Activated CD4-positive, CD25-positive, alpha-beta regulatory T cell (primary cell): ENCODE data around the gene CD6.

Experiments
- DNase-seq, 4 experiments: peaks; one replicate each; lab custom pipeline; 2025; lab: John Stamatoyannopoulos, UW

Gene CD6

DNA sequence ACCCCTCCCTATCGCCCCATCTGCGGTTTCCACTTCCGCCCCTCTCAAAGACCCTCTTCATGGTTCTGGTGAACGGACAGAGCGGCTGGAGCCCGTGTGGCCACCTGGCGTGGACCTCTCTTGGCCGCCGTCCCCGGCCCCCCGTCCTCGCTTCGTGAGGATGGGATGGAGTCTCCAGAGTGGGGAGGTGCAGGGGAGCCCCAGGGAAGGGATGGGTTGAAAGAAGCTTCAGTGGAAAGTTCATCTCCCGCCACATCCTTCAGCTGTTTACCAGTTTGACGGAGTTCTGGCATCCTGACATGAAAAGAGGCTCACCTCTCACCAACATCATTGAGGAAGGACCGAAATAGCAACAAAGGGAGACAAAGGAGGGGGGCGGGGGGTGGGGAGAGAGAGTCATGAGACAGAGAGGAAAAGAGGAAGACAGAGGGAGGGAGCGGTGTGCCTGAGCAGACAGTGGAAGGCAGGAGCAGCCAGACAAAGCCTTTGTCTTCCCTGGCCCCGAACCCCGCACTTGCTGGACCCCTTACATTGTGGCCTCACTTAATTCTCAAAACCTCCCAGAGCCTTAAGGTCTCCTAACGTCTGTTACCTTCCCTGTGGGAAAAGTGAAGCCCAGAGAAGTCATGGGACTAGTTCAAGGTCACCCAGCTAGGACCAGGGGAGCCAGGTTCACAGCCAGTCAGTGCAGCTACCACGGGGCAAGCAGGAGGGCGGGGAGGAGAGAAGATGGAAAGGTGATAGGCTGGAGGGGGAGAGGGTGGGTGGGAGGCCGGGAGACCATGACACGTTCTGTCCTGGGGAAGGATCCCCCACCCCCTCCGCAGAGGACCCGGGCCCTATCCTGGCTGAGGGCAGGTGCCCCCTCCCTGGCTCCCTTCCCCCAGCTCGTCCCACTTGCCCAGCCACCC lies 54.9 kb downstream of the CD6 start:
- no peak for DNase-seq

DNA sequence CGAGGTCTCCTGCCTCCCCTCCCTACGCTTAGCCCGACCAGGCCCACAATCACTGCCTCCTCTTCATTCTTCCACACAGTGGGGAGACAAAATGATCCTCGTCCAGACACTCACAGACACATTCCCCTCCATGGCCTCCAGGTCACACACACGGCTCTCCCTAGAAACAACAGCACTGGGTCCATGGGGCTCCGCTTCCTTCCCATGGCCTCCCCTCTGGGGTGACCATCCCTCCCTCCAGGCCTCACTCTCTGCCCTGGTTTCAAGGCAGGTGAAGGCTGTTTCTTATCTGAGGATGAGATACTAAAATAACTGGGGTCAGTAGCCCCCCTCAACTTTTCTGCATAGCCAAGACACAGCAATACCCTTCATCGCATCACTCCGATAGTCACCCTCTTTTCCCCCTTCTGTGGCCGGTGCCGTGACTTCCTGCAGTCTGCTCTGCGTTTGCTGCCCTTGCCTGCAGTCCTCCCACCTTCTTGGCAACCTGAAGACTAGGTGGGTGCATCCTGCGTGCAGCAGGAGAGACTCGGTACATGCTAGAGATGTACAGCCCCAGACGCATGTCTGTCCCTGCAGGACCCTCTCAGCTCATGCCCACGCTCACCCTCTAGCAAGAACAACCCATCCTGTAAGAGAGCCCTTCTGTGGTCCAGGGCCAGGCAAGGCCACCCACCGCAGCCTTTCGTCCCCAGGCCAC lies 55.8 kb downstream of the CD6 start:
- no peak for DNase-seq

DNA sequence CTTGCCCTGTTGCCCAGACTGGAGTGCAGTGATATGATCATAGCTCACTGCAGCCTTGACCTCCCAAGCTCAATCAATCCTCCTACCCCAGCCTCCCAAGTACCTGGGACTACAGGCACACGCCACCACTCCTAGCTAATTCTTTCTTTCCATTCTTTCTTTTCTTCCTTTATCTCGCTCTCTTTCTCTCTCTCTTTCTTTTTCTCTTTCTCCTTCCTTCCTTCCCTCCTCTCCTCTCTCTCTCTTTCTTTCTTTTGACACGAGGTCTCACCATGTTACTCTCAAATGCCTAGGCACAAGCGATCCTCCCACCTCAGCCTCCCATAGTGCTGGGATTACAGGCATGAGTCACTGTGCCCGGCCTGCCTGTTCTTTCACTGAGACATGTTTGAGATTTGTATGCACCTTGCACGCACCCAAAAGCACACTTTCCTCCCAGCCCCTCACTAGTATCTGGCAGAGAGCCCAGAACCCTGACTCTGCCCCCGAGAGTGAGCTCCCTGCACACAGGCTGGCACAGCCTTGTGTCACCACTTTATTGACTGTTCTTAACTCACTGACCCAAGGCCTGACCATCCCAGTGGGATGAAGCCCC lies 56.8 kb downstream of the CD6 start:
- DNase-seq, result peak in 2 of 4 experiments; percentile 19 to 25

DNA sequence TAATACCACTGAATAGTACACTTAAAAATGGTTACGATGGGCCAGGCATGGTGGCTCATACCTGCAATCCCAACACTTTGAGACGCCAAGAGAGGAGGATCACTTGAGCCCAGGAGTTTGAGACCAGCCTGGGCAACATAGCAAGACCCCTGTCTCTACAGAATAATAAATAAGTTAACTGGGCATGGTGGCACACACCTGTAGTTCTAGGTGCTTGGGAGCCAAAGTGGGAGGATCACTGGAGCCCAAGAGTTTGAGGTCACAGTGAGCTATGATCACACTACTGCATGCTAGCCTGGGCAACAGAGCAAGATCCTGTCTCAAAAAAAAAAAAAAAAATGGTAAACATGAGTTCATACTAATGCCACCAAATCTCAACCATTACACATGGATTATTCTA lies 61.3 kb downstream of the CD6 start:
- no peak for DNase-seq

DNA sequence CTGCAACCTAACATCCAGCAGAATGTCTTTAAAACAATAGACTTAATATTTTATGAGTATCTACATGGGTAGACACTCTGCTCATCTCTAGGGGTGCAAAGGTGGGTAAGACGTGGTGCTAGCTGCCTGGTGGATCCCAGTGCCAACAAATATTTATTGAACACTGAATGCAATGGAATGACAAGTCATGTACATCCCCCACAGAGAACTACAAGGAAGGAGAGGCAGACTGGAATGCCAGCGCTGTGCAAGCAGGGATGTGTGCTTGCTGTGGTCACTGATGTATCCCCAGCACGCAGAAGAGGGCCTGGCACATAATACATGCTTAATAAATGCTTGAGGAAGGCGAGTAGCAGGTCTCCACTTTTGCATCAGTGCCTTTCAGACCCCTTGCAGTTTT lies 61.9 kb downstream of the CD6 start:
- DNase-seq, result no peak

DNA sequence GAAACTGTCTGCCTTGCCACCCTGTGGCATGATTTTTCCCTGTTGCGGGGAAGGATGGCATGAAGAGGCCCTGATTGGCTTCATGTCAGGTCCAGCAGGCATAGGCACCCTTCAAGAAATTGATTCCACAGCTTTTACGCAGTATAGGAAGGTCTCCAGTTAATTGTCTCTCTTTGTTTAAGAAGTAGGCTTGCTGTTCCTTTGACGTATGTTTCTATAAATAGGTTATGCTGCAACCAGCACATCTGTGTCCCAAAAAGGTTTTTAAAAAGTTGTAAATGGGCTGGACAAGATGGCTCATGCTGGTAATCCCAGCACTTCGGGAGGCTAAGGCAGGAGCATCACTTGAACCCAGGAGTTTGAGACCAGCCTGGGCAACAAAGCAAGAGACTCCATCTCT lies 62.6 kb downstream of the CD6 start:
- DNase-seq, result no peak

DNA sequence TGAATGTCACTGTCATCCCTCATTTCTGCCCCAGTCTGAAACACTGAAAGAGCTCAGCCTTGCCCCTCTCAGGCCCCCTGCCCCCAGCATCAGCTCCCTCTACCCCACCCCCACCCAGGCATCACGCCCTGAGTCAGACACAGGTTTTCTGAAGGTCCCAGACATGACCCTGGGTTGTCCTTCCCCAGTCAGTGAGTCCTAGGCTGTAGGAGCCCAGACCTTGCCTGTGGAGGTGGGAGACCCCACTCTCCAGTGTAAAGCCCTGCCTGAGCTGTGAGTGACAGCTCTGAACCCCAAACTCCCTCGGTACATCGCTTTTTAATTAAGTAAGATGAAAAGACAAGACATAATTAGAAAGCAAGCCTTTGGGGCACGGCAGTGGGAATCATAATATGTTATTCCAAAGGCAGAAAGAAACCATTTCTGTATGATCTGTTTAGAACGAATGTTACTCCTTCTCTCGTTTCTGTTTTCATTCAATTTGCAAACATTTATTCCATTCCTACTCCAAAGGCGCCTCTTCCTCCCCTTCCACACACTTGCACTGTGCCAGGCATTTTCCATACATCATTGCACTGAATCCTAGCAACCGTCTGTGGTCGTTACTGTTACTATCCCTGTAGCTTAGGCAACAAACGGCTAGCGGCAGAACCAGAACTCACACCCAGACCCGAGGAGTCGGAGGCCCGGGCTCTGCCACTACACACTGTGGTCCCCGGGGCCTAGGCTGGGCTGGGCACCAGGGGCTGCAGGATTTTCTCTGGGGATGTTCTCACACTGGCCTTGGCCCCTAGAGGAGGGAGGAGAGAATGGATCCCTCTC lies 63.4 kb downstream of the CD6 start:
- no peak for DNase-seq

DNA sequence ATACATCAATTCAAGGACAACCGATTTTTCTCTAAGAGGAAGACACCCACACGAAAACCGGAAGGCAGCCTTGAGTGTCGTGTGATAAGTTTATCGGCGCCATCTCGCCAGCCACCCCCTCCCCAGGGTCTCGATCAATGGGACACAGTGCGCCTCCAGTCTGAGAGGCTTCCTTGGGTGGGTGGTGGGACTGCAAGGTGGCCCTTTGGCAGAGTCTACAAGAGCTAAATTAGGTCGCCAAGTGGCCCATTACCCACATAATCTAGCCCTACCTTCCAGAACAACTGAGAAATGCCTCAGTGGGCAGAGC lies 64.0 kb downstream of the CD6 start:
- no peak for DNase-seq

DNA sequence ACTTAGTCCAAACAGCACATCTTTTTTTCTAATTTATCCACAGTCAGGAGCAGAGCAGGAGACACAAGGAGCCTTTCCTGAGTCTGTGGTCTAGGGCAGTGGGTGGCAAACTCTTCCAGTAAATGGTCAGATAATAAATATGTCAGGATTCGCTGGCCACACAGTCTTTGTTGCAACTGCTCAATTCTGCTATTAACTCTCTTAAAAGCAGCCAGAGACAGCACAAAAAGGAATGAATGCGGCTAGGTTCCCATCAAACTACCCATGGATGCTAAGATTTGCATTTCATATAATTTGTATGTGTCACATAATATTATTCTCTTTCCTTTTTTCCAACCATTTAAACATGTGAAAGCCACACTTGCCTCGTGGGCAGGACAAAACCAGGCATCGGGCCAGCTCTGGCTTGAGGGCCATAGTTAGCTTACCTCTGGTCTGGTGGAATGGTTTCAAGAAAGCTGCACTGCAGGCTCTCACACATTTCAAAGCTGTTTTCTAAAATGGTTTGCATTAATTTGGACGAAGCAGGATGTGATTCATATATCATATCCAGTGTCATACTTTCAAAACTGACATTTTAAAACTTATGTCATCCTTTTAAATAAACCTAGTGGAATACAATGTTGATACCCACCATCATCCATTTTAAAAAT lies 66.1 kb downstream of the CD6 start:
- no peak for DNase-seq

DNA sequence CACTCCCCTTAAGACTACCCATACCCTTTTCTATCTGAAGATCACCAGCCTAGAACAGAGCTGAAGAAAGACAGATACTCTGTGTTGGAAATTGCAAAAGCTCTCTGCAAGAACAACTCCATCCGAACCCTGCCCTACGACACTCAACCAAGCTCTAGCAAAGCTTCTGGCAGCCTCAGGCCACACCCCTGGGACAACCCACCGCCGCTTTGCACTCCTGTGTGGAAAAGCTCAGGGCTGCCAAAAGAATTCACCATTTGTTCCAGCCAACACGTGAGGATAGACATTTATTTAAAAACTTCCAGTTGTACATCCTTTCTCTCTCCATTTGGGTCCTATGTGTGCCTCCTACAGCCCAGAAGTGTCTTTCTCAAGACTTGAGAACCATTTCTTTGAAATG lies 68.4 kb downstream of the CD6 start:
- no peak for DNase-seq

DNA sequence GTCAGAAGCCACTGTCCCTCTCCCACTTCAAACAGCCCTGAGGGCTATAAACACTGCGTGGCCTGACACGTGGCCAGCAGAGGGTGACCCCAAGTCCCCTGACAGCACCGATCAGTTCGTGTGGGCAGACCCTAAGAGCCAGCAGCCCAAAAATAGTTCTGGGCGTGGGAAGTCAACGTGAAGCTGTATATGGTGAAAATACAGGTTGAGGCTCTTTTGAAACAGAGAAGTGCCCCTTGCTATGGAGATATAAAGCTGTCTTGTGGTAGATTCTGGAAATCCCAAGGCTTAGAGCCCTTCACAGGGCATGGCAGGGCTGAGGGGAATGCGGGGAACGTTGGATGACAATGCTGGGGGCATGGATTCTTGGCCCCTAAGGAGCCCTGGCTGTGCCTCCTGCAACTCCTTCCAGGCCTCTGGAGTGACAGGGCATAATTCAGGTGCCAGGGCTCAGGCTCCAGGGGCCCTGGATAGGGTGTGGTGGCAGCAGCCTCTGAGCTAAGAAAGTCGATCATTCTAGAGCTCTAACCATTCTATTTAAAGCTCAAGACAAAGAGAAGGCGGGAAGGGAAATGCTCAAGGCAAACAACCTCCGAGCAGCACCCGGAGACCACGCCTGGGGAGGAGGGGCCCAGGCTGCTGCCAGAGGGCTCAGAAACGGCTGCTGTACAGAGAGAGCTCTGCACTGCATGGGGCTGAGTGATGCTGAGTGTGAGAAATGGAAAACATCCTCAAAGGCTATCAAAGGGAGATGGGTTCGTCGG lies 70.5 kb downstream of the CD6 start:
- peak in 3 of 4 experiments; percentile 34 to 82 (median 76) for DNase-seq

DNA sequence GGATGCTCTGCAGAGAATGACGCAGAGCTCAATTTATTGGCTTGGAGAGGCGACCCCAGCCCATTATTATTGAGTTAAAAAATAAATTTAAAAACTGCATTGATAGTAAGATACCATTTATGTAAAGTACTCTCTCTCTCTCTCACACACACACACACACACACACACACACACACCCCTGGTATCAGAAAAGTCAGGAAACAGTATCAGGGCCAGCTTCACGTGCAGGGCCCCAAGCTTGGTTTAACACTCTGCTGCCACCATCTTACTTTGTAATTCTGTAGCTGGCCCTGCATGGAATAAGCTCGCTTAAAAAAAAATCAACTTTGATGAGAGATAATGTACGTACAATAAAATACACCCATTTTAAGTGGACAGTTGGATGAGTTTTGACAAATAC lies 71.1 kb downstream of the CD6 start:
- no peak for DNase-seq

DNA sequence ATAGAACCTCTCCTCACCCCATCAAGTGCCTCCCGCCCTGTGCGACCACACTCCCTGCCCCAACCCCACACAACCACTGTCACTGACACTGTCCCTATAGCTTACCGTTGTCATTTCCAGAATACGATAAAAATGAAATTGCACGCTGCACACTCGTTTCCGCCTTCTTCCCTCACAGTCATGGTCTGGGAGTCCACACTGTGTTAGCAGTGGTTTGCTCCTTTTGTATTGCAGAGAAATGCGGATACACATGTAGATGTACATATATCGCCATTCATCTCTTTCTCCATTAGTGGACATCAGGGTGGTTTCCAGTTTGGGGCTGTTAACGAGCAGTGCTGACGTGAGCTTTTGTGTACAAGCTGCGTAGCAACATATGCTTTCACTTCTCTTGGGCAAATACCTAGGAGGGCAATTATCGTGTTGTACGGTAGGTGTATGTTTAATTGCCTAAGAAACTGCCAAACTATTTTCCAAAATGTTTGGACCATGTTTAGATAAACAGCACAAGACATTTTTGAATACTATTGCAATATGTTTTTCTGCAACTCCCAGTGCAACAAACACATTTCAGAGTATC lies 71.6 kb downstream of the CD6 start:
- DNase-seq, result no peak

DNA sequence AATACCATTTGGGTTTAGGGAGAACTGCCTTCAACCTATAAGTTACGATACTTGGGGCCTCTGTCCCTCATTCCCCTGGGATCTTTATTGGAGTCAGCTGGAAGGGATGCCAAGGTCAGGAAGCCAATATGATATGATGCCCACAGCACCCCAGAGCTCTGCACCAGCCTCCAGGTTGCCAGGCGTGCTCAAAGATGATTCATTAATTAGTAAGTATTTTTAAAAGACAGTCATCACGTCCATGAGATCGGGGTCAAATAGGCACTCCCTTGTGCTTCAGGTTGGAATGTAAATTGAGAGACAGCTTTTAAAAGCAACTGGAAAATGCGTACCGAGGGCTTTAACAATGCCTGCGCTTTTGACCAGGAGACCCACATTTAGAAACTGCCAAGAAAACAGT lies 73.8 kb downstream of the CD6 start:
- no peak for DNase-seq

DNA sequence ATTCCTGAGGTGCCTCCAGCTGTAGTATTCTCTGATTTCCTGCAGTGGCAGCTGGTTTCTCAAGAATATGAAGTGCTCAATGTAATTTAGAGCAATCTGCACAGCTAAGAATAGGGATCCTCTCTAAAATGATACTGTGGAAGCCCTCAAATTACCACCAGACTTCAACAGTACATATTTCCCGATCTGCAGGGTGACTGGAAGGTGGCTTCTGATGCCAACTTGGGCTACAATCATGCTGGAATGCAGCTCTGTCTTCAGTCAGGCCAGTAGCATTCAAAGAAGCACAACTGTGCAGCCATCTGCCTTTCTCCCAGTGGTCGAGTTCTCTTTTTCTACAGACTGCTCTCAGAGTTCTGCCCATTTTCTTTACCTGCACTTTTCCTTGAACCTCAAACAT lies 75.4 kb downstream of the CD6 start:
- no peak for DNase-seq

DNA sequence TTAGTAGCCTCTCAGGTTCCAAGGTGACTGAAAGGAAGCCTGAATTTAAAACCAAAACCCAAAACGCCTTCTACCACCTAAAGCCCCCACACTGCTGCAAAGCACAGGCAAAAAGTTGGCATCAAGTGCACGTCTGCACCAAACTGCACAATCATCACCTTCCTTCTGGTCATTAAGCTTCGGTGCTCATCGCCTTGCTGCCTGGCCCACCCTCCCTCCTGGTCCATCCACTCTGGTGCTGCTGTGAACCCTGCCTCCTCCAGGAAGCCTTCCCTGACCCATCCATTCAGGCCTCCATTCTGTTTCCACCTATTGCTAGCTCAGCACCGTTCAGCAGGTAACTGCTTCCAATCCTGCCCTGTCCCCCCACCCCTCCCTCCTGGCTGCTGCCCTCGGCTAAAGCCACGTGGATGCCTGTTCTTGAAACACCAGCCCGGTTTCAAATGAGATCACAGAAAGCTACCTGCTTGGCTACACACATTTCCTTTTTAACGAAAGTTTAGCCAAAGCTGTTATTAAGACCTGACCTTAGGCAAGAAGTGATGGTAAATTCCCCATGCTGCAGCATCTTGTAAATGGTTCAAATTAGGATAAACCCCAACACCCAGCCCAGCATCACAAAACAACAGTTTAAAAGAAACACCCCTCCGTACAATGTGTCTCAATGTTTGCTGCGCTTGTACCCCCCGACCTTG lies 77.0 kb downstream of the CD6 start:
- DNase-seq, result no peak

DNA sequence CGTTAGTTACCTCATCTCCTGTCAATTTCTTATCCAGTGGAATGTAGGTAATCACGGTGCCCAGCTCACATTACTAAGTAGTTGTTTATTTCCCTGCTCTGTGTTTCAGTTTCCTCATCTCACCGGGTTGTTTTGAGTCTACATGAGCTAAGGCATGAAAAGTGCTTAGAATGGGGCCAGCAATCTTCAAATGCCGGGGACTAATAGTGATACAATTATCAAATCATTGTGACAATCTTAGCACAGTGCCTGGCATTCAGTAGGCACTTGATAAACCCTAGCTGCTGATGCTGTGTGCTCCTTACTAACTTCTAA lies 77.5 kb downstream of the CD6 start:
- no peak for DNase-seq

DNA sequence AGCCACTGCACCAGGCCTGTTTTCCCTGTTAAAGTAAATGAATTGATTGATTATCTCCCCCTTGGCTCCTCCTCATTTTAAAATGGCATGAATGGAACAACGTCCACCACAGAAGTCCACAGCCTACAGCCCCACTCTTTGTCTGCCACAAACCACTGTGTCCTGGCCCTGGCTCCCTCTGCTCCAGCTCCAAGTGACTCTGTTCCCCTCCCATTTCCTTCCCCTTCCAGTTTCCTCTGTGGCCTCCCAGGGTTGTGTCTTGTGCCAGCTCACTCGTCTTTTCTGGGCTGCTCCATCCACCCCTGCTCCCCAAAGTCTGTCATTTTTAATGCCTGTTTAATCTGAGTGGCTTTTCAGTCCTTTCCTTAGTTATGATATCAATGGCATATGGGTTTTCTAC lies 78.4 kb downstream of the CD6 start:
- no peak for DNase-seq

DNA sequence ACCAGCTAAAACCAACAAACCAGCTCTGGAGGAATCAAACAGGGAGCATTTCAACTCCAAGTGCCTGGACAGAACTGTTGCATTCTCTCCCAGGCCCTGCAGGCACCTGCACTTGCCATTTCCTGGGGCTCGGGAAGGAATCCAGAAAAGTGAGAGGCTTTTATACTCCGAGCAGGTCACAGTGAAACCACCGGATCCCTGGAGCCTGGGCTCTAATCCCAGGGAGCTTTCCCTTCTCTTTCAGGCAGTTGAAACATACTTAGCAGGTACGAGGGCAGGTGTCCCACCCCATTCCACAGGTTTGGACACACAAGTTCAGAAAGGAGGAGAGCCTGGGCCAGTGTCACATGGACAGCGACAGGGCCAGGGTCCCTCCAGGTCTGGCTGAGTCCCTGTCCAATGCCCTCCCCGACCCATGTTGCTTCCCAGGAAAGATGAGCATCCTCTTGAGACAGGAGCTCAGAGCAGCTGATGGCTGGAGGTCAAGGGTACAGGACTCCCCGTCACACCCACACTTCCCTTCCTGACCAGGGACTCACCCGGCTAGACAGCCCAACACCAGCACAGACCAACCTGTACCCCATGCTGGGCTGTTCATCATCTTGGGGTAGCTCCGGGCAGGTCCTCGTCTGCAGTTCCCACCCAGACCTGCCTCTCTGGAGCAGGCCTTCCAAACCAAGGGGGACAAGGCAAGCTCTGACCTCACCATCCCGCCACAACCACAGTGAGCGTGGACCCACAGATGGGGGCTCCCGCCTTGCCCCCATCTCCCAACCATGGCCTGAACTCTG lies 80.9 kb downstream of the CD6 start:
- DNase-seq, result no peak

DNA sequence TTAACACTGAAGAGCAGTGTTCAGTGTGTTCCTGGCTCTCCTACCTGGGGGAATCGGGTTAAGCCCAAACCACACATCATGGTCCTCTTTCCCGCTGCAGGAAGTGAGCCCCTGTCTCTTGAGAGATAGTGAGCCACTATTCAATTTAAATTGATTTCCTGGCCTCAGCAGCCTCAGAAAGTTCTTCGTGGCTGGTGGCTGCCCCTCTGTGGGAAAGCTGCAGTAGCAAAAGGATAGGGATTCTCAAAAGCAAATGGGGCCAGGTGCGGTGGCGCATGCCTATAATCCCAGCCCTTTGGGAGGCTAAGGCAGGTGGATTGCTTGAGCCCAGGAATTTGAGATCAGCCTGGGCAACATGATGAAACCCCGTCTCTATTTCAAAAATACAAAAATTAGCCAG lies 81.7 kb downstream of the CD6 start:
- no peak for DNase-seq
